DOHH2 (cell line): ENCODE data around the gene RNF141.
A peak's percentile ranks its signal among the peaks of the same experiment; 100 is the strongest.

Experiments
- H3F3A ChIP-seq: fragments of 200-600 bp; sonication (generic), shearing (Covaris generic); 2 replicates; pipeline ENCODE4 v1.6.0; 2016; ENCODE audit warnings: antibody characterized with exemption, mild to moderate bottlenecking; ENCODE audit not compliant: control insufficient read depth, insufficient read depth
- H3K27ac ChIP-seq: fragments of 200-600 bp; sonication (generic); 2 replicates; pipeline ENCODE4 v1.5.1; 2014; ENCODE audit warnings: low read depth, mild to moderate bottlenecking, low read length, moderate library complexity
- H3K27me3 ChIP-seq: fragments of 200-600 bp; sonication (generic); 2 replicates; pipeline ENCODE4 v1.6.1; 2014; ENCODE audit warnings: mild to moderate bottlenecking, low read length, mixed read lengths; ENCODE audit not compliant: control insufficient read depth
- H3K36me3 ChIP-seq: fragments of 200-600 bp; sonication (generic); 2 replicates; pipeline ENCODE4 v1.6.1; 2014; ENCODE audit warnings: mild to moderate bottlenecking, low read length, moderate library complexity, mixed read lengths; ENCODE audit not compliant: control insufficient read depth
- H3K4me1 ChIP-seq: fragments of 200-600 bp; sonication (generic); 2 replicates; pipeline ENCODE4 v1.6.1; 2014; ENCODE audit warnings: mild to moderate bottlenecking, low read length, mixed read lengths; ENCODE audit not compliant: control insufficient read depth
- H3K4me2 ChIP-seq: fragments of 200-600 bp; sonication (generic); 2 replicates; pipeline ENCODE4 v1.6.0; 2014; ENCODE audit warnings: mild to moderate bottlenecking, low read length, moderate library complexity
- H3K4me3 ChIP-seq: fragments of 200-600 bp; sonication (generic); 2 replicates; pipeline ENCODE4 v1.5.1; 2014; ENCODE audit warnings: mild to moderate bottlenecking, low read length, mixed read lengths
- H3K79me2 ChIP-seq: fragments of 200-600 bp; sonication (generic); 2 replicates; pipeline ENCODE4 v1.6.1; 2014; ENCODE audit warnings: mild to moderate bottlenecking, low read length, mixed read lengths; ENCODE audit not compliant: control insufficient read depth
- H3K9me2 ChIP-seq: fragments of 200-600 bp; sonication (generic); replicated peaks from 2 replicates; pipeline ENCODE4 v1.6.1; 2014; ENCODE audit warnings: mild to moderate bottlenecking, low read length, mixed read lengths; ENCODE audit not compliant: control insufficient read depth
- H3K9me3 ChIP-seq: fragments of 200-600 bp; sonication (generic); 2 replicates; pipeline ENCODE4 v1.6.1; 2014; ENCODE audit warnings: antibody characterized with exemption, low read length, mixed read lengths; ENCODE audit not compliant: control insufficient read depth, insufficient read depth
- H4K20me1 ChIP-seq: fragments of 200-600 bp; sonication (generic); 2 replicates; pipeline ENCODE4 v1.6.0; 2014; ENCODE audit warnings: low read depth, mild to moderate bottlenecking, antibody characterized with exemption, low read length, moderate library complexity; ENCODE audit not compliant: control insufficient read depth, insufficient read depth
- CTCF ChIP-seq: fragments of 200-600 bp; sonication (generic); IDR thresholded peaks from one replicate; pipeline ENCODE4 v1.5.1; 2014; ENCODE audit warnings: antibody characterized with exemption, mild to moderate bottlenecking, low read depth, low read length; ENCODE audit not compliant: poor library complexity, severe bottlenecking
- EZH2phosphoT487 ChIP-seq: fragments of 200-600 bp; sonication (generic); IDR thresholded peaks from 2 replicates; pipeline ENCODE4 v1.6.1; 2017; ENCODE audit warnings: borderline replicate concordance, mild to moderate bottlenecking, antibody characterized with exemption, low read length, moderate library complexity, mixed read lengths

Gene RNF141

GRCh38 chr11:10566257-10566957 lies 25.4 kb upstream of the RNF141 start:
- no peaks in the 10 kb centered on the region for H3K36me3 ChIP-seq
- H3K4me2 ChIP-seq: no peak overlapping the region
- no peaks in the 10 kb centered on the region for H3K4me1 ChIP-seq
- no peaks in the 10 kb centered on the region for H4K20me1 ChIP-seq
- no peaks in the 10 kb centered on the region for H3F3A ChIP-seq
- H3K27me3 ChIP-seq: peaks cover under 1% of the 10 kb centered on the region
- no peaks in the 10 kb centered on the region for H3K9me2 ChIP-seq
- TF ChIP-seq CTCF (no peak), EZH2phosphoT487 (no peak)
- no peak overlapping the region for H3K4me3 ChIP-seq
- H3K79me2 ChIP-seq: no peaks in the 10 kb centered on the region
- H3K27ac ChIP-seq: no peak overlapping the region
- no peaks in the 10 kb centered on the region for H3K9me3 ChIP-seq

GRCh38 chr11:10565493-10565892 lies 24.5 kb upstream of the RNF141 start:
- Histone ChIP-seq H3K9me3 (no peaks in the 10 kb centered on the region), H3K36me3 (no peaks in the 10 kb centered on the region), H4K20me1 (no peaks in the 10 kb centered on the region), H3K4me1 (no peaks in the 10 kb centered on the region), H3K4me3 (no peak overlapping the region), H3K27ac (no peak overlapping the region), H3K4me2 (no peak overlapping the region), H3F3A (no peaks in the 10 kb centered on the region), H3K9me2 (no peaks in the 10 kb centered on the region), H3K79me2 (no peaks in the 10 kb centered on the region), H3K27me3 (no peaks in the 10 kb centered on the region; the same call in 1 of the 2 replicates)
- TF ChIP-seq EZH2phosphoT487: no peak
- TF ChIP-seq CTCF: no peak

- Histone ChIP-seq H3K4me1 (no peaks in the 10 kb centered on the region), H3K27ac (no peak overlapping the region), H3K4me2 (no peak overlapping the region), H3K4me3 (no peak overlapping the region), H3F3A (no peaks in the 10 kb centered on the region), H4K20me1 (no peaks in the 10 kb centered on the region), H3K9me2 (no peaks in the 10 kb centered on the region), H3K79me2 (no peaks in the 10 kb centered on the region), H3K9me3 (no peaks in the 10 kb centered on the region), H3K36me3 (no peaks in the 10 kb centered on the region), H3K27me3 (no peaks in the 10 kb centered on the region; the same call in 1 of the 2 replicates)
- TF ChIP-seq CTCF (peak; percentile 24), EZH2phosphoT487 (no peak)
These were observed 23.8 kb upstream of the RNF141 start for GRCh38 chr11:10564696-10565318.
